DMS153 treated with DMSO at 0.1 percent for 48 hours (cell line): ENCODE results near the gene NT5DC1.

ENCODE experiments used
- DNase-seq: peaks from one replicate; lab custom pipeline; 2025; ENCODE audit not compliant: unreplicated experiment; lab: John Stamatoyannopoulos, UW

NT5DC1 gene

GRCh38 chr6:116133453-116133852 lies 32.8 kb downstream of the NT5DC1 start:
- no peak for DNase-seq

DNA sequence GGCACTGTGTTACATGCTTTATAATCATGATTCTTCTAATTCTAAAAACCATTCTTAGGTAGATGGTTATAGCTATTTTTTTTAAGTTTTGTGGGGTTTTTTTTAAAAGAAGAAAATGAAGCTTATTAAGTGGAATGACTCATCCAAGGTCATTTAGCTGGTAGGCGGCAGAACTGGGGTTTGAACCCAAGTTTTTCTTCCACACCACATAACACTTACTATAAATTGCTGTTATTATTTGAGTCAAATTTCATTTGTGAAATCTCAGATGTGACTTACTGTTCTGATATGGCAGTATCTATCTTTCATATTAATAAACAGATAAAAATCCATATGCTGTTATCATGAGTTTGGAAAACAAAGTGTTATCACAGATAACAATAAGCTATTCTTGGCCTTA lies 35.7 kb downstream of the NT5DC1 start:
- DNase-seq: no peak

GRCh38 chr6:116136933-116137340 lies 36.3 kb downstream of the NT5DC1 start:
- no peak for DNase-seq

DNA sequence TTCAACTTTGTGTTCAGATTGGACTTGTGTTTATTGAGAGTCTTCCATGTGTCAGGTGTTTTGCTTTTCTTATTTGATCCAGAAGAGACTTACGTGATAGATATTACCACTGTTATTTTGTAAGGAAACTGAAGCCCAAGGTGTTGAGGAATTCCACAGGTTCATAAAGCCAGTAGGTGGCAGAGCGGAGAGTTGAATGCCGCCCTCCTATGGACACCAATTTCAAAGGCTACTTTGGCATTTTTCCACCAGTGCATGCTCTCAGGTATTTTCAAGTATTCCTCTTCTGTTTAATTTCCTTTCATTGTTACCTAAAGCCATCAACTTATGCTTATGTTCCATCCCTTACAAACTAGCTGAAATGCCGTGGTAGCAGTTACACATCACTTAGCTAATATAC lies 39.3 kb downstream of the NT5DC1 start:
- peak; percentile 1 for DNase-seq

DNA sequence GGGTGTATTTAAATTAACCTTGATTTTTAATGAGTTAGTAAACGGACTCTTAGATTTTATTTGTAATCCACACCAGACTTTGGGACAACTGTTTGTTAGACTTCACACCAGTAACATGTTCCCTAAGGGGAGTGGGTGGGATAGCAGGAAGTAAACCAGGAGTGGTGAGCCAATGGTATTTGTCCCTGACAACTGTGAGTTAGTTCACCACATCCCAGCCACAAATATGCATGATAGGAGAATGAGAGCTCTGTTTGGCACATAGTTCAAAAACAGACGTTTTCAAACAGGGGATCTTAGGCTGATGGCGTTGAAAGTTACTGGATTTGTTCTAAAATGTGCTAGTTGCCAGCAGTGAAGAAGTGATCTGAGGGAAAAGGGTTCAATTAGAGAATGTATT lies 44.0 kb downstream of the NT5DC1 start:
- no peak for DNase-seq

- no peak for DNase-seq
These were observed 45.4 kb downstream of the NT5DC1 start for GRCh38 chr6:116145803-116146675.

GRCh38 chr6:116152620-116153019 lies 52.0 kb downstream of the NT5DC1 start:
- no peak for DNase-seq

DNA sequence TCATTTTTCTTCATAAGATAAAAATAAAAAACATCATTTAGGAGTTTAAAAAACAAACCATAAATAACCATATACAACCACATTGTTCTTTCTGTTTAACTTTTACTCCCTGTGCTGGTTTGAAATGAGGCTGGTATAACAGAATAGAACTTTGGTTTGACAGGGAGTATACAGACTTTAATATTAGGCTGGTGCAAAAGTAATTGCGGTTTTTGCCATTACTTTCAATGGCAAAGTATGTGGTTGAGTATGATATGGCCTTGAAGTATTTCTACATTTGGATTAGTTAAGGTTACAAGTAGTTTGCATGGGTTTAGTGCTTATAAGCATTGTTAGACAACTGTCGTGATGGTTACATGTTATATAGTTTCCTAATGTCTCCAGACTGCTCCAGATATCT lies 54.2 kb downstream of the NT5DC1 start:
- no peak for DNase-seq

DNA sequence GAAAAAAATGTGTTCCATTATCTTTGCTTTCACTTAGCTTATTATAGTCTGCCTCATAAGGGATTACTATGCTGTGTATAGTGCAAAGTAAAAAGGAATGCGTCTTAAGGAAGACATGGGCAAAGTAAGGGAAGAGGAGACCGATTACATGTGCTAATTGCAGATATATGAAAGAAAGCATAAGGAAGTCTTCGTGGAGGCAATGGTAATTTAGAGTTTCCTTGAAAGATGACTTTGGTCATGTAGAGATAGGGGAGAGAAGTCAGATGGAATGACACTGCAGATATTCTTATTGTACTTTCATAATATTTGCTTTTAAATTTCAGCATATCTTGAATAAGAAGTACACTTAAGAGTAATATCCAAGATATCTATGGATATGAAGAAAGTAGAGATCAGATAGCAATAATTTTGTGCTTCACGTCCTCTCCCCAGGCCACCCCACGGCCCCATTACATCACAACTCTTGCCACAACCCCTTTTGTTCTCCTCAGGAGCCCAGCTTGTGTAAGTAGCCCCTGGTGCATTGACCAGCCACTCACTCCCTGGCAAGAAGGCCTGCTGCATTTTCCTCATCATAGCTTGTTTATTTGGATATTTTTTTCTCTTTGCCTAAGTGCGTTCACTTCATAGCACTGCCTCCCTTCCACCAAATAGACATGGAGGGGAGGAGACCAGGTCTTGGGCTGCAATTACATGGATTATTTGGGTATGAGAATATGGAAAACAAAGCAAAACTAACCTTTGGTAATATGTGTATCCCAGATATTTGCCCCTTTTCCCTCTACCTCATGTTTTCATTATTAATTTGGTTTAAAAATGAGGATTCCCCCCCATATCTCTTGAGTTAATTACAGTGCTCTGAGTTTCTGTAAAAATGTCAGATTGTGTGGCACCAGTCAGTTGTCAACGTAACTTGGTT lies 56.0 kb downstream of the NT5DC1 start:
- no peak for DNase-seq

DNA sequence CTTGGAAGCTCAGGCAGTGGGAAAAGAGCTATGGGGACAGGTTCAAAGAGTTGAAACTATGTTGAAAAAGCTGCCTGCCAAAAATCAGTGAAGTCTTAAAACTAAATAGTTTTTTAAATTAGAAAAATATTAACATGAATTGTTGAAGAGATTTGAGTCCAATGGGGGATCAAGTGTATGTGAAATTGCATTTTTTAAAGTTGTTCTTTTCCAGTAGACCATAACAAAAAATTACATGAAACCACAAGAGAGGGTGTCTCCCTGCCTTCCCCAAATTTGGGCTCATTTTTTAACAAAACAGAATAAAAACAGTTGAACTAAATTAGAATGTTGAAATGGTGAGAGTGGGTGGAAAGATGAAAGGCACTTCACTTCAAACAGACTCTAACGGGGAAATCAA lies 56.7 kb downstream of the NT5DC1 start:
- DNase-seq: no peak

- DNase-seq: no peak
These were observed 58.0 kb downstream of the NT5DC1 start for GRCh38 chr6:116158641-116159040.

DNA sequence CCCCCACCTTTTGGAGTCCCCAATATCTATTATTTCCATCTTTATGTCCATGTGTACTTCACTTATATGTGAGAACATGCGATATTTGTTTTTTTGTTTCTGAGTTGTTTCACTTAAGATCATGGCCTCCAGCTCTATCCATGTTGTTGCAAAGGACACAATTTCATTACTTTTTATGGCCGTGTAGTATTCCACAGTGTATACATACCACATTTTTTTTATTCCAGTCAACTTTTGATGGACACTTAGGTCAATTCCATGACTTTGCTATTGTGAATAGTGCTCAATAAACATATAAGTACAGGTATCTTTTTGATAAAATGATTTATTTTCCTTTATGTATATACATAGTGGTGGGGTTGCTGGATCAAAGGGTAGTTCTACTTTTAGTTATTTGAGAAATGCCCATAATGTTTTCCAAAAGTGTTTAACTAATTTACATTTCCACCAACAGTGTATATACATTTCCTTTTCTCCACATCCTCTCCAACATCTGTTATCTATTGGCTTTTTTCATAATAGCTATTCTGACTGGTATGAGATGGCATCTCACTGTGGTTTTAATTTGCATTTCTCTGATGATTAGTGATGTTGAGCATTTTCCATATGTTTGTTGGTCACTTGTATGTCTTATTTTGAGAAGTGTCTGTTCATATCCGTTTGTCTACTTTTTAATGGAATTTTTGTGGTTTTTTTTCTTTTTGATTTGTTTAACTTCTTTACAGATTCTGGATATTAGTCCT lies 59.3 kb downstream of the NT5DC1 start:
- no peak for DNase-seq

DNA sequence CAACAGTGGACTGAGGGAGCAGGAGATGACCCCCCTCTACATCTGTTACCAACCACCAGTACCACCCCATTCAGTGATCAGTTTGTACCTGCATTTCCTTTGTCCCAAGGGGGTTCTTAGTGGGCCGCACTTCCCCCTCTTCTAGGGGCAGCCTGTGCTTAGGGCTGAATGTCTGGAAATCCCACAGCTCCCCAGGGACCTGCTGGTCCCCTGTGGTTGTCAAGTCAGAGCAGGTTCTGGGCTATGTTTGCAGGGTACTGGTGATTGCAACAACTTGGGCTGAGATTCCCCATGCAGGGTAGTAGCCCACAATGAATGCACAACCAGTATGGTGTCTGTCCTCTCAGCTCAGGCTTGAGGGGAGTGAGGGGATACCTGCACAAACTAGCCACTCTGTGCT lies 64.9 kb downstream of the NT5DC1 start:
- no peak for DNase-seq

GRCh38 chr6:116166369-116166768 lies 65.7 kb downstream of the NT5DC1 start:
- DNase-seq: no peak

- DNase-seq: no peak
These were observed 67.5 kb downstream of the NT5DC1 start for GRCh38 chr6:116168148-116168547.

DNA sequence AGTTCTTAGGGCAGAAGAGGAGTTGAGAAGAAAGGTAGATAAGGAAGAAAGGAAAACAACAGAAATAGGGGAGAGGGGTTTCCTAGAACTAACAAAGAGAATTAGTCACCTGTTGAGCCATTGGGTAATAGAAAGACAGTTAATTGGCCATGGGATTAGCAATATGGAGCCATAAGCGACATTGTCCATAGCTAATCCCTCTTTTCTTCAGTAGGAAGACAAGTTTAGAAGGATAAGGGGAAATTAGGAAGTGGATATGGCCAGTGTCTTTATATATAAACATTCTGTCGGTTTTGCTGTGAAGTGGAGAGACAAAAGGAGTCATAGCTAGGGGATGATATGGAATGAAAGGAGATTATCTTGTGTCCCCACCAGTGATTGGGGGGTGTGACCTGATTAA lies 69.2 kb downstream of the NT5DC1 start:
- no peak for DNase-seq

DNA sequence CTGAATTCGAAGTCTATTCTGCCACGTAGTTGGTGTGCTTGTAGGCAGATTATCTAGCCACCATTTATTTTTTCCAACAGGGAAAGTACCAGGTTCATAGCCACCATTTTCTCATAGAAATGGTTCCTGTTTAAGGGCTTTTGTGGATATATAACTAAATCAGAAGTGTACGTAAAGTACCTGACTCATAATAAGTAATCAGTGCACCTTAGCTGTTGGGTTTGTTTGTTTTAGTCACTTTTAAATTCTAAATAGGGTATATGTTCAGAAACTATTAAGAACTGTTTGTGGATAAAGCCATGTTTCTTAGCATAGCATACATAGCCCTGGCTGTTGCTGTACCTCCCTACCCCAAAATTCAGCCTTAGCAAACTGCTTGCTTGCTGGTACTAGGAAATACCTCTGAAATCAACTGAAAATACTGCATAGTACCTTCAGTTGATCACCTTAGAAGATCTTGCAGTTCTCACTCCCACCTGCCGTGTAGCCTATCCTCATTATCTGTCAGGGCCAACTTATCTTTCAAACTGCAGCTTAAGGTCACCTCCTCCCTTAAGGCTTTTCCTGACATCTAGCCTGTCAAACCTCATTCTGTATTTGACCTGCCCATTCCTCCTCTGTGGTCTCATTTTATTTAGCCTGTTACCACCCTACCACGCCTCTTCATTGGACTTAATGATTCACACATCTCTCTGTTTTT lies 69.9 kb downstream of the NT5DC1 start:
- DNase-seq: no peak

GRCh38 chr6:116173928-116174327 lies 73.3 kb downstream of the NT5DC1 start:
- DNase-seq: no peak

GRCh38 chr6:116175344-116175743 lies 74.7 kb downstream of the NT5DC1 start:
- no peak for DNase-seq

- DNase-seq: no peak
These were observed 75.9 kb downstream of the NT5DC1 start for GRCh38 chr6:116176596-116176995.

DNA sequence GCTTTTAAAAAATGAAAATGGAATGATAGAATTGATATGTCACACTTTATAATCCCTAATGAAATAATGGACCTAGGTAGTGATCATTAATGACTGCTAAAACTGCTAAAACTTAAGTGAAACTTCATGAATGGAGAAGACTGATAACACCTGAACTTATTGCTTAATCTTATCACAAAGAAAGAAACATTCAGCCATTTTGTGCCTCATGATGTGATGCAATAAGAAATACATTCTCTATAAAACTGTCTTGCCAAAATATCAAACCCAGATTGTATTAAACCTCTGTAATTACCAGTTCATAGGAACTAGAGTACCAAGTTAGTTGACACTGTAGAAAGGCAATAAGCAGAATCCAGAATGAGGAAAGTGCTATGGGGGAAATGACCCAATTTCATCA lies 79.7 kb downstream of the NT5DC1 start:
- no peak for DNase-seq
